A549 (cell line): Measurements from ENCODE around the gene CD63. TPM values are rescaled to one million over a fixed set of nuclear protein-coding genes. Genes with fewer than 3 reads are reported as not detected.

Source experiments
- ATAC-seq, 2 experiments: fragments of 200-7000 bp in 1 of 2; fragments of >200 bp in 1 of 2; cut with Nextera tagmentation in 1 of 2; cut with Tn5 transposase in 1 of 2; 3 replicates each; pipeline versions ENCODE4 v1.8.0 to v1.9.1; 2018 to 2020; ENCODE audit warnings: mild to moderate bottlenecking in 1 of 2, moderate library complexity in 1 of 2
- CTCF ChIA-PET: fragments of 300-600 bp; sonication (Branson Sonifier 250); formaldehyde crosslinking; extraction: SDS; loops from one replicate; lab custom pipeline; 2021; ENCODE audit warnings: antibody characterized with exemption, inconsistent platforms; lab: Yijun Ruan, JAX
- POLR2A ChIA-PET: fragments of 350-600 bp; formaldehyde crosslinking; extraction: SDS; loops from one replicate; lab custom pipeline; 2021; ENCODE audit warnings: antibody characterized with exemption, inconsistent platforms; lab: Yijun Ruan, JAX
- DNase-seq, 2 experiments: peaks; one replicate each; pipeline versions ENCODE4 v3.0.0 to v3.0.0-alpha.2; 2011 to 2016; ENCODE audit warnings: low read depth in 1 of 2, low spot score in 1 of 2
- FAIRE-seq: peaks from 2 replicates; lab custom pipeline; 2011; peaks lifted over from hg19 to GRCh38; lab: Jason Lieb, UNC
- H3K27ac ChIP-seq, 2 experiments: fragments of >200 bp; sonication (Bioruptor Twin); formaldehyde crosslinking; 3 replicates each; pipeline ENCODE4 v1.5.1; 2016 to 2017
- H3K4me1 ChIP-seq: fragments of >200 bp; sonication (Bioruptor Twin); formaldehyde crosslinking; 3 replicates; pipeline ENCODE4 v1.6.1; 2016
- H3K4me2 ChIP-seq: fragments of >200 bp; sonication (Bioruptor Twin); formaldehyde crosslinking; 3 replicates; pipeline ENCODE4 v1.6.1; 2016
- H3K4me3 ChIP-seq: fragments of >200 bp; sonication (Bioruptor Twin); formaldehyde crosslinking; 3 replicates; pipeline ENCODE4 v1.5.1; 2016
- H3K9me3 ChIP-seq: fragments of >200 bp; sonication (Bioruptor Twin); formaldehyde crosslinking; 3 replicates; pipeline ENCODE4 v1.6.1; 2016
- BCL3 ChIP-seq: fragments of >200 bp; sonication (Bioruptor Twin); formaldehyde crosslinking; IDR thresholded peaks from 3 replicates; pipeline ENCODE4 v1.6.1; 2016
- CBX2 ChIP-seq: fragments of 200-600 bp; sonication (generic); IDR thresholded peaks from 2 replicates; pipeline ENCODE4 v1.6.1; 2016; ENCODE audit warnings: low read depth, mild to moderate bottlenecking, borderline replicate concordance
- CBX8 ChIP-seq: fragments of 200-600 bp; sonication (generic); IDR thresholded peaks from 2 replicates; pipeline ENCODE4 v1.6.1; 2016
- CHD4 ChIP-seq: fragments of 200-600 bp; sonication (generic); IDR thresholded peaks from 2 replicates; pipeline ENCODE4 v1.6.1; 2016; ENCODE audit warnings: antibody characterized with exemption, mild to moderate bottlenecking, borderline replicate concordance
- E2F6 ChIP-seq: IDR thresholded peaks from 2 replicates; pipeline ENCODE4 v1.6.1; 2012; ENCODE audit warnings: low read depth, borderline replicate concordance
- EHMT2 ChIP-seq: fragments of 200-600 bp; sonication (generic); IDR thresholded peaks from 2 replicates; pipeline ENCODE4 v1.6.1; 2016; ENCODE audit warnings: antibody characterized with exemption, low read depth, mild to moderate bottlenecking, moderate library complexity
- ESRRA ChIP-seq: fragments of 150-350 bp; IDR thresholded peaks from 2 replicates; pipeline ENCODE4 v1.6.1; 2014; ENCODE audit warnings: mild to moderate bottlenecking, low read length, borderline replicate concordance
- FOSL2 ChIP-seq, 2 experiments: fragments of 450-650 bp in 1 of 2; fragments of >200 bp in 1 of 2; sonication (Bioruptor Twin) in 1 of 2; formaldehyde crosslinking; IDR thresholded peaks; 2 replicates each; pipeline versions ENCODE4 v1.5.0 to v1.6.1; 2016 to 2020; ENCODE audit warnings: mild to moderate bottlenecking in 1 of 2, moderate library complexity in 1 of 2
- FOXS1 ChIP-seq: fragments of 250-450 bp; sonication (Bioruptor Pico); IDR thresholded peaks from 2 replicates; pipeline ENCODE4 v1.5.0; 2020; ENCODE audit warnings: mild to moderate bottlenecking, moderate library complexity
- HDAC2 ChIP-seq: fragments of 200-600 bp; sonication (generic); IDR thresholded peaks from 2 replicates; pipeline ENCODE4 v1.6.1; 2016
- HES2 ChIP-seq: fragments of >200 bp; sonication (Bioruptor Twin); formaldehyde crosslinking; IDR thresholded peaks from 2 replicates; pipeline ENCODE4 v1.6.1; 2016
- HMGXB4 ChIP-seq: fragments of 250-450 bp; sonication (Bioruptor Pico); IDR thresholded peaks from 2 replicates; pipeline ENCODE4 v1.5.0; 2021; ENCODE audit warnings: mild to moderate bottlenecking, moderate library complexity, borderline replicate concordance
- HOXB5 ChIP-seq: fragments of 250-450 bp; sonication (Bioruptor Pico); IDR thresholded peaks from 2 replicates; pipeline ENCODE4 v1.5.0; 2020; ENCODE audit warnings: mild to moderate bottlenecking, moderate library complexity
- JUNB ChIP-seq: fragments of >200 bp; sonication (Bioruptor Twin); formaldehyde crosslinking; IDR thresholded peaks from 2 replicates; pipeline ENCODE4 v1.6.1; 2016
- KDM1A ChIP-seq: fragments of 200-600 bp; sonication (generic); IDR thresholded peaks from 2 replicates; pipeline ENCODE4 v1.6.1; 2016; ENCODE audit warnings: low read depth, mild to moderate bottlenecking
- KDM5A ChIP-seq: fragments of 200-600 bp; sonication (generic); IDR thresholded peaks from 2 replicates; pipeline ENCODE4 v1.6.1; 2016; ENCODE audit warnings: antibody characterized with exemption, mild to moderate bottlenecking
- MAZ ChIP-seq: fragments of 150-350 bp; IDR thresholded peaks from 2 replicates; pipeline ENCODE4 v1.6.1; 2014; ENCODE audit warnings: antibody characterized with exemption, low read depth, low read length, borderline replicate concordance
- NFE2L2 ChIP-seq: fragments of 150-350 bp; conservative IDR thresholded peaks from 2 replicates; pipeline ENCODE4 v1.6.1; 2014; ENCODE audit warnings: low read length
- POLR2AphosphoS2 ChIP-seq: conservative IDR thresholded peaks from 2 replicates; pipeline ENCODE4 v1.6.1; 2012; ENCODE audit warnings: low read length, improper control_type of control experiment, inconsistent platforms
- RNF2 ChIP-seq: fragments of 200-600 bp; sonication (generic); IDR thresholded peaks from 2 replicates; pipeline ENCODE4 v1.6.1; 2016; ENCODE audit warnings: low read depth, mild to moderate bottlenecking, antibody characterized with exemption, moderate library complexity, borderline replicate concordance
- SREBF2 ChIP-seq: fragments of 450-650 bp; IDR thresholded peaks from 2 replicates; pipeline ENCODE4 v1.6.1; 2014; ENCODE audit warnings: mild to moderate bottlenecking, moderate library complexity
- TP53 ChIP-seq: fragments of 250-450 bp; sonication (Bioruptor Pico); IDR thresholded peaks from 2 replicates; pipeline ENCODE4 v1.5.0; 2021; ENCODE audit warnings: mild to moderate bottlenecking, moderate library complexity
- ZC3H11A ChIP-seq: fragments of 450-650 bp; IDR thresholded peaks from 2 replicates; pipeline ENCODE4 v1.6.1; 2014; ENCODE audit warnings: antibody characterized with exemption, mild to moderate bottlenecking
- ZFP36 ChIP-seq: fragments of 450-650 bp; IDR thresholded peaks from 2 replicates; pipeline ENCODE4 v1.6.1; 2014; ENCODE audit warnings: borderline replicate concordance; ENCODE audit not compliant: partially characterized antibody
- WGBS: methylation state at CpG from one replicate; pipeline ENCODE4 v1.1.6; 2017; ENCODE audit errors: missing lambda C conversion rate; 5-methylcytosine and 5-hydroxymethylcytosine counted together
- polyA plus RNA-seq, 4 experiments: library from polyadenylated mRNA; depleted of rRNA in 3 of 4; stranded (reverse); fragments of >200 nt; fragmentation: RNase III in 1 of 4; extraction: RNeasy Plus Mini Kit Qiagen cat#74134 plus additional on column Dnase treatment in 1 of 4; gene quantifications; 2 replicates in 3 of 4; 3 replicates in 1 of 4; pipeline ENCODE4 v1.2.3, GENCODE V29; 2011 to 2017

The CD63 gene
- polyA plus RNA-seq, 2 of the 4 experiments (the other 2 are of a cell fraction): 530 to 724 TPM

- Histone ChIP-seq H3K9me3 (no peaks in the 10 kb centered on the region), H3K4me2 (no peak overlapping the region), H3K4me3 (no peak overlapping the region), H3K27ac (no peak overlapping the region), H3K4me1 (no peaks in the 10 kb centered on the region)
- ATAC-seq: no peak
- ChIA-PET CTCF (interaction anchor here (1.3 to 1.7 kb wide), 2 partner anchors 10 to 14 kb away, joined by 5 read pairs; a partner anchor contains a TSS), POLR2A (no interaction called here)
- DNase-seq: no peak
- no peak for FAIRE-seq
- no peak for TF ChIP-seq HDAC2
- no peak for TF ChIP-seq RNF2
- TF ChIP-seq MAZ: no peak
- TF ChIP-seq ESRRA: no peak
- TF ChIP-seq HOXB5 (CRISPR knock-in tag): no peak
- TF ChIP-seq FOXS1 (CRISPR knock-in tag): no peak
- TF ChIP-seq POLR2AphosphoS2: no peak
- no peak for TF ChIP-seq E2F6
- no peak for TF ChIP-seq FOSL2 (IDR thresholded peaks at IDR 0.05)
- TF ChIP-seq FOSL2 (CRISPR knock-in tag; IDR thresholded peaks at IDR 0.05): no peak
- TF ChIP-seq JUNB: no peak
- no peak for TF ChIP-seq ZC3H11A
- TF ChIP-seq CHD4: no peak
- TF ChIP-seq KDM1A: no peak
- no peak for TF ChIP-seq NFE2L2
- TF ChIP-seq HMGXB4 (CRISPR knock-in tag): no peak
- no peak for TF ChIP-seq SREBF2
- TF ChIP-seq BCL3: no peak
- no peak for TF ChIP-seq TP53 (CRISPR knock-in tag)
- TF ChIP-seq EHMT2: no peak
- no peak for TF ChIP-seq CBX8
- 46% methylated on average over 7 of the region's 7 CpGs for WGBS
These were observed 33.5 kb downstream of the CD63 start for GRCh38 chr12:55695349-55695748.

- Histone ChIP-seq H3K4me3 (no peak overlapping the region), H3K27ac (no peak overlapping the region), H3K9me3 (no peaks in the 10 kb centered on the region), H3K4me1 (no peaks in the 10 kb centered on the region), H3K4me2 (no peak overlapping the region)
- no peak for DNase-seq
- ChIA-PET POLR2A (no interaction called here), CTCF (no interaction called here)
- TF ChIP-seq KDM5A (no peak), TP53 (CRISPR knock-in tag) (no peak), HES2 (no peak), E2F6 (no peak), FOSL2 (IDR thresholded peaks at IDR 0.05) (no peak), FOSL2 (CRISPR knock-in tag; IDR thresholded peaks at IDR 0.05) (no peak), CBX2 (no peak), ZFP36 (no peak)
- no peak for ATAC-seq
- FAIRE-seq: no peak
- WGBS: 59% methylated on average over 3 of the region's 4 CpGs
These were observed 34.2 kb downstream of the CD63 start for GRCh38 chr12:55694651-55695050.
